HG03060 (cell line): Measurements from ENCODE around the gene SDK1.

Experiments used
- ATAC-seq: cut with Tn5 transposase; IDR thresholded peaks from one replicate; pipeline ENCODE4 v1.9.1; 2021; ENCODE audit warnings: low read depth, moderate number of reproducible peaks; ENCODE audit not compliant: unreplicated experiment

SDK1 gene

DNA sequence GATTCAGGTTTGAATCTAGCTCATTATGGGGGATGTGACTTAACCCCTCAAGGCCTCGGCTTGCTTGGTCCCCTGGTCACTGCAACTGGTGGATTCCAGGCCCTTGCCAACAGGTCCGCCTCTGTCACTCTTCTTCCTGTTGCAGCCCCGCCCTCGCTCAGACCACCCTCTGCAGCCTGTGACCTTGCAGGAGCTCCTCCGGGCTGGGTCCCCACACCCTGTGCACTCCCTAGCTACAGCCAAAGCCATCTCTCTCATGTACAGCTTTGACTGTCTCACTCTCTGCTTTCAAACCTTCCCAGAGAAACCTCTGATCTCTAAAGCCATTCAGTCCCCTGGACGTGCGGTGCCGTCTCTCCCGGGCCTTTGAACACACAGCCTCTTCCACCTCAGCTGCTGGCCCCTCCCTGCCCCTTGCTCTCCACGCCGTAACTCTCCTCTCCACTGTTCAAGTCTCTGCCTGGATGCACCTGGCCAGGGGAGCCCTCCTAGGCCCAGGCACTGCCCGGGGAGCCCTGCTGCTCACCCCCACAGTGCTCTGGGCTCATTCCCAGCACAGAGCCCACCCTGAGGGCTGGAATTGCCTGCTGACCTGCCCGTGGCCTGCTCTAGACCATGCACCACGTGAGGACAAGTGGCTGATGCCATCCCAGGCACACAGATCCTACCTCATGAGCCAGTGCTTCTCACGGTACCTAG, 895.2 kb downstream of the SDK1 start:
- no peak for ATAC-seq

- no peak for ATAC-seq
Observed at GRCh38 chr7:4198301-4198700, 897.2 kb downstream of the SDK1 start.

GRCh38 chr7:4200546-4201094, 899.6 kb downstream of the SDK1 start:
- no peak for ATAC-seq

GRCh38 chr7:4201566-4201965, 900.5 kb downstream of the SDK1 start:
- no peak for ATAC-seq

DNA sequence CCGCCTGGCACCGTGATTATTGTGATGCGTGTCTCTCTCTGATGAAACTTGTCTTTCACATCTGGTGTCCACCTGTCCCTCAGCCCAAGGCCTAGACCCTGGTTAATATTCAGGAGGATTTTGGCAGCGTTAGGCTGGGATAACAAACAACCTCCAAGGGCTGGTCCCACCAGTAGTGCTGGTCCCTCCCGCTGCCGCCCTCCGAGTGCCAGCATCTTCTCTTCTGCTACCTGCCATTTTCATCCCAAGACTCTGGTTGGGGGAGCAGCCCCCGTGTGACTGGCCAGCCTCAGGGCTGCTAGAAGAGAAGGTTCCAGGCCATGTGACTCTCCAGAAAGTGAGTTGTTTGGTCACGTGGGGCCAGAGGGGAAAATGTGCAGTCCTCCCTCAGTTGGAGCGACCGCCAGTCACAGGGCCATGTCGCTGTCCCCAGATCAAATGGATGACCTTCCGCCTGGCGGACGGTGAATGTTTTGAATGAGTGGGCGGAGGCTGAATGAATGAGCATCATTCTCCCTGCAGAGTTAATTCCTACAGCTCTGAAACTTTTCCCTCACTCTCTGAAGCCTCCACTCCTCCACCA, 901.2 kb downstream of the SDK1 start:
- ATAC-seq = no peak

DNA sequence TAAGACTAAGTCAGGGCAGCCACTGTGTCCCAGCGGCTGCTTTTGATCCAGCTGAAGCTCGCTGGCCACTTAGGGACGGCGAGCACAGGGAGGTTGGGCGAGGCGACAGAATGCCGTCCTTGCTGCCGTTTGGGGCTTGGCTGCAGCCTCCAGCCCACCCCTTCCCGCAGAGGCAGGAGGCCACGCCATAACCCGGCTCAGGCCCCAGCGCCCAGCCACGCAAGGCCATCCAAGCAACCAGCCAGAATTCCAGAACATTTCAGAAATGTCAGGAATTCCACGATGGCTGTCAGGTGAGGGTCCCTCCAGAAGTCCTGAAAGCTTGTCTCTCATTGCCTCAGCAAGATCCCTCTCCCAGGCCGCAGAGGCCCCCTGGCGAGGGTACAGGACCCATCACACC, 901.9 kb downstream of the SDK1 start:
- no peak for ATAC-seq

GRCh38 chr7:4203626-4204512, 902.8 kb downstream of the SDK1 start:
- no peak for ATAC-seq

- no peak for ATAC-seq
Observed at GRCh38 chr7:4204513-4205165, 903.6 kb downstream of the SDK1 start.

GRCh38 chr7:4205828-4206227, 904.8 kb downstream of the SDK1 start:
- ATAC-seq = no peak

GRCh38 chr7:4207011-4207410, 906.0 kb downstream of the SDK1 start:
- ATAC-seq = no peak

- ATAC-seq = no peak
Observed at GRCh38 chr7:4208086-4208485, 907.0 kb downstream of the SDK1 start.

DNA sequence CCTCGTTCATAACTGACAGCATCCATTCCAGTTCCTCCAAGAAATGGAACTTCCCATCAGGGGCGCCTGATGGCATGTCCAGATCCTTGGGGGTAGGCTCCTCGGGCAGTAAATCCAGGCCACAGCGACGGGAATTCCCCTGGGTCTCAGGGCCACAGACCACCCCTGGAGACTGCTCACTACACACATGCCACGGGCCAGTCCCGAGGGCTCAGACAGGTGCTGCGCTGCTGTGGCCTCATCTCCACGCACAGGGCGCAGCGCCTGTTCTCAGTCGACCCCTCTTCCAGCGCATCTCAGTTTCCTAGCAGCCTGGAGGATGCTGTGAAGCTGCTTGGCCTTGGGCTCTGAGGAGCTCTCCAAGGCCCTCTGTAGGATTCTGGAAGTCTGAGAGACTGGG, 907.5 kb downstream of the SDK1 start:
- ATAC-seq = no peak

- no peak for ATAC-seq
Observed at GRCh38 chr7:4209126-4209525, 908.1 kb downstream of the SDK1 start.

DNA sequence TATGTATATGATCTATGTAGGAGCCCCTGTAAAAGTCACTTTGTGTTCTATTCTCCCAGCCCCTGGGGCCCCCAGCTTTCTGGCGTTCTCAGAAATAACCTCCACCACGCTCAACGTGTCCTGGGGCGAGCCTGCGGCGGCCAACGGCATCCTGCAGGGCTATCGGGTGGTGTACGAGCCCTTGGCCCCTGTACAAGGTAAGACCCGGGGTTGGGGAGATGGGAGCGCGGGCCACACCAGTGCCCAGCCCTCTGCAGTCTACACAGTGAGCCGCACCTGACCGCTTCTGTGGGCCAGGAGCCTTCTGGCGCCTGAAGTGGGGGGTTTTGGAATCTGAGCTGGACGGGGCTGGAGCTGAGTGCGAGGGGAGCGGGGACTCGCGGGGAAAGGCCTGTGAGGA, 908.9 kb downstream of the SDK1 start:
- ATAC-seq = no peak

DNA sequence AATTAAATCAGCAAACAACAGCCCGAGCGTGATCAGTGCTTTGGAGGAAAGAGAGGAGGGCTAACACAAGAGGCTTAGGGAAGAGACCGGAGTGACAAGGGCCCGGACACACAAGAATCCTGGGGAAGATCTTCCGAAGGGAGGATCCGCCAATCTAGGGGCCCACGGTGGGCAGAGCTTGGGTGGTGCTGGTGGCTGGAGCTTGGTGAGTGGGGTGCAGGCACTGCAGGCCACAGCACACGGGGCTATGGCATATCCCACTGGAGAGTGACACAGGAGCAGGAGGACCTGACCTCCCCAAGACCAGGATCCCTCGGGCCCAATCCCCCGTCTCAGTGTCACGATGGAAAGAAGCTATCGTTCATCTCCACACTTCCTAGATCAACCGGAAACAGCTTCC, 909.8 kb downstream of the SDK1 start:
- no peak for ATAC-seq

DNA sequence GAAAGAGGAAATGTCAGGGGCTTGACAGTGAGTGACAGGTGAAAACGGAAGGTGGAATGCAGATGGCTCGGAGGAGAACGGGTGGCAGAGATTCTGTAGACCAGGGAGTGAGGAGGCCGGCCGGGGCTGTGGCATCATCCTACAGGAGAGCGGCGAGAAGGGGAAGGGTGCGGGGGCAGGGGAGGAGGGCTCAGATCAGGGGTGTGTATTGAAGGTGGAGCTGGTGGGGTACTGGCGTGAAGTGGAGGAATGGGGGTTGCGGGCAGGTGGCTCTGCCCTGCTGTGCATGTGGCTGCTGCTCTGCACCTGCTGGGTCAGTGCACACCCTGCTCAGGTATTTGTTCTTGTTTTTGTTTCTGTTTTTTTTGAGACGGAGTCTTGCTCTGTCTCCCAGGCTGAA, 910.2 kb downstream of the SDK1 start:
- no peak for ATAC-seq

GRCh38 chr7:4212376-4212775, 911.3 kb downstream of the SDK1 start:
- no peak for ATAC-seq

- no peak for ATAC-seq
Observed at GRCh38 chr7:4214291-4215155, 913.5 kb downstream of the SDK1 start.

DNA sequence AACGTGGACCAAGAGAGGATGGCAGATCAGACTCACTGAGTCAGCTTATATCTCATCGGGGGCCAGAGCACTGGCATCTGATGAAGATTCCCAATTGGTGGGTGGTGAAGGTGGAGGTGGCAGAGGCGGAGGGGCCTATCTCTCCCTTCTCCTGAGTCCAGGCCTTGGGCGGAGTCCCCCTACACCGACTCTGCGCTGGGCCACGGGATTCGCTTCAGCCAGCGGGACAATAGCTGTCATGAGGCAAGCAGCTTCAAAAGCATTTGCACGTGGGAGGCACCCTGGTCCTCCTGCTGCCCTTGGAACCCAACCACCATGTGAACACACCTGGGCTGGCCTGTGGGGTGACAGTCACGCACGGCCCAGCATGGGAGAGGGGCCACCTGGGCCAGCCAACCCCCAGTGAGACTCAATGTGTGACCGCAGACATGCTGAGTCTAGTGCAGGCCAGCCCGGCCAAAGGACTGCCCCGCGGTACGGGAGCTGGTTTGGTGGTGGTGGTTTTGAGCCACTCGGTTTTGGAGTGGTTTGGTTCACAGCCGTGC, 914.2 kb downstream of the SDK1 start:
- no peak for ATAC-seq

- ATAC-seq = no peak
Observed at GRCh38 chr7:4216016-4216415, 915.0 kb downstream of the SDK1 start.
